Testis (tissue), 3 donors: ENCODE measurements around the gene LOXL3. TPM values are rescaled to one million over a fixed set of nuclear protein-coding genes. Genes with fewer than 3 reads are reported as not detected.
A peak's percentile ranks its signal among the peaks of the same experiment; 100 is the strongest.

Experiments
- DNase-seq: peaks from one replicate; pipeline ENCODE4 v3.0.0-alpha.2; 2019
- H3K27ac ChIP-seq, 2 donors: fragments of 200-600 bp; sonication (generic); one replicate each; pipeline ENCODE4 v1.5.1; 2019
- H3K27me3 ChIP-seq: fragments of 200-600 bp; sonication (generic); one replicate; pipeline ENCODE4 v1.5.1; 2019
- H3K36me3 ChIP-seq: fragments of 200-600 bp; sonication (generic); one replicate; pipeline ENCODE4 v1.5.1; 2017; ENCODE audit warnings: low read depth; ENCODE audit errors: missing control alignments
- H3K4me1 ChIP-seq: fragments of 200-600 bp; sonication (generic); one replicate; pipeline ENCODE4 v1.5.1; 2019
- H3K4me3 ChIP-seq, 2 donors: fragments of 200-600 bp; sonication (generic); one replicate each; pipeline ENCODE4 v1.5.1; 2017 to 2019
- H3K9me3 ChIP-seq: fragments of 200-600 bp; sonication (generic); one replicate; pipeline ENCODE4 v1.5.1; 2017
- POLR2A ChIP-seq: fragments of 450-650 bp; IDR thresholded peaks from one replicate; pipeline ENCODE4 v1.6.1; 2017; ENCODE audit warnings: antibody characterized with exemption, mild to moderate bottlenecking, moderate library complexity
- WGBS, 2 donors: methylation state at CpG; one replicate each; pipeline ENCODE4 v1.1.5; 2018; 5-methylcytosine and 5-hydroxymethylcytosine counted together
- intact Hi-C: fragments of 100-400 bp; cut with DNase I; formaldehyde crosslinking; loops from one replicate; pipeline ENCODE4 v1.15.1; 2023; ENCODE audit warnings: low total_unique reads
- polyA plus RNA-seq: library from polyadenylated mRNA; stranded (reverse); fragments of 350-450 nt; fragmentation: Illumina TruSeq; extraction: RNeasy Lipid Tissue Mini Kit (QIAGEN cat#74804); gene quantifications from one replicate; pipeline ENCODE4 v1.2.3, GENCODE V29; 2014; ENCODE audit warnings: low read depth, low replicate concordance; ENCODE audit not compliant: insufficient read depth
- total RNA-seq, 2 donors: library from RNA; depleted of rRNA; stranded (reverse); fragments of >200 nt; gene quantifications; one replicate each; pipeline ENCODE4 v1.2.3, GENCODE V29; 2016
- TF ChIP-seq, protein P1 (sequence below), 3 experiments: fragments of 450-650 bp in 2 of 3; fragments of 200-600 bp in 1 of 3; sonication (generic) in 1 of 3; IDR thresholded peaks; one replicate each; pipeline ENCODE4 v1.5.1; 2016 to 2019; ENCODE audit warnings: antibody characterized with exemption in 3 of 3, mild to moderate bottlenecking in 2 of 3, moderate library complexity in 1 of 3

The LOXL3 gene
- total and polyA plus RNA-seq, 3 donors from 2014 or later = 10.5 to 15.2 (median 13.1) TPM

- WGBS, 2 donors = 15 to 25% methylated on average over 19 to 84 of the region's 85 CpGs
- TF ChIP-seq, protein P1, sequence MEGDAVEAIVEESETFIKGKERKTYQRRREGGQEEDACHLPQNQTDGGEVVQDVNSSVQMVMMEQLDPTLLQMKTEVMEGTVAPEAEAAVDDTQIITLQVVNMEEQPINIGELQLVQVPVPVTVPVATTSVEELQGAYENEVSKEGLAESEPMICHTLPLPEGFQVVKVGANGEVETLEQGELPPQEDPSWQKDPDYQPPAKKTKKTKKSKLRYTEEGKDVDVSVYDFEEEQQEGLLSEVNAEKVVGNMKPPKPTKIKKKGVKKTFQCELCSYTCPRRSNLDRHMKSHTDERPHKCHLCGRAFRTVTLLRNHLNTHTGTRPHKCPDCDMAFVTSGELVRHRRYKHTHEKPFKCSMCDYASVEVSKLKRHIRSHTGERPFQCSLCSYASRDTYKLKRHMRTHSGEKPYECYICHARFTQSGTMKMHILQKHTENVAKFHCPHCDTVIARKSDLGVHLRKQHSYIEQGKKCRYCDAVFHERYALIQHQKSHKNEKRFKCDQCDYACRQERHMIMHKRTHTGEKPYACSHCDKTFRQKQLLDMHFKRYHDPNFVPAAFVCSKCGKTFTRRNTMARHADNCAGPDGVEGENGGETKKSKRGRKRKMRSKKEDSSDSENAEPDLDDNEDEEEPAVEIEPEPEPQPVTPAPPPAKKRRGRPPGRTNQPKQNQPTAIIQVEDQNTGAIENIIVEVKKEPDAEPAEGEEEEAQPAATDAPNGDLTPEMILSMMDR (IDR thresholded peaks at IDR 0.05) = no peak
- TF ChIP-seq POLR2A = no peak
- peak overlapping the region; percentile 11 to 66 for H3K27ac ChIP-seq
- no peaks in the 10 kb centered on the region for H3K36me3 ChIP-seq
- peak; percentile 75 for DNase-seq
- H3K27me3 ChIP-seq = no peaks in the 10 kb centered on the region
- peak overlapping the region; percentile 49 to 64 for H3K4me3 ChIP-seq
- peaks cover 22% of the 10 kb centered on the region for H3K4me1 ChIP-seq
- H3K9me3 ChIP-seq = no peaks in the 10 kb centered on the region
- intact Hi-C loops = no loop called here
These were observed 4.6 kb downstream of the LOXL3 start for GRCh38 chr2:74548900-74549826.

- Histone ChIP-seq H3K27me3 (no peaks in the 10 kb centered on the region), H3K27ac (peak overlapping the region; percentile 11 to 66), H3K9me3 (no peaks in the 10 kb centered on the region), H3K4me3 (peak overlapping the region; percentile 49 to 64), H3K4me1 (peaks cover 20% of the 10 kb centered on the region), H3K36me3 (no peaks in the 10 kb centered on the region)
- TF ChIP-seq, protein P1 (IDR thresholded peaks at IDR 0.05) = no peak
- no peak for TF ChIP-seq POLR2A
- DNase-seq = no peak
- 14 to 32% methylated on average over 15 to 26 of the region's 26 CpGs for WGBS, 2 donors
- intact Hi-C loops = no loop called here
These were observed 5.3 kb downstream of the LOXL3 start for GRCh38 chr2:74548285-74548899.

DNA sequence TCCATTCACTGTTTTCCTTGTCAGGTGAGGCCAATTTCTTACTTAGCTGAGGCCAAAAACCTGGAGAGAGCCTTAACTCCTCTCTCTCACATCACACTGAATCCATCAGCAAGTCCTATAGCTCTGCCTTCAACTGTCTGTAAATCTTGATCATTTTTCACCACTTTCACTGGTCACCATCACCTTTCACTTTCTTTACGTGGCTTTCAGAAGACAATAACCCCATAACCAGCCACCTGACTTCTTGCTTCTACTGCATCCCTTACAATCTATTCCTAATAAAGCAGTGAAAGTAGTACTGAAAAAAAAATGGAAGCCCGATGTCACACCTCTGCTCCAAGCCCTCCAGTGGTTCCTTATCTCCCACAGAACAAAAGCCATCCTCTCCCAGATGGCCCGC lies 7.7 kb downstream of the LOXL3 start:
- H3K4me1 ChIP-seq = peaks cover 9% of the 10 kb centered on the region
- TF ChIP-seq POLR2A = no peak
- TF ChIP-seq, protein P1 (IDR thresholded peaks at IDR 0.05) = no peak
- intact Hi-C loops = no loop called here
- no peaks in the 10 kb centered on the region for H3K9me3 ChIP-seq
- DNase-seq = no peak
- H3K4me3 ChIP-seq = no peak overlapping the region
- H3K36me3 ChIP-seq = no peaks in the 10 kb centered on the region
- 91 to 93% methylated on average over 3 of the region's 3 CpGs for WGBS, 2 donors
- H3K27me3 ChIP-seq = no peaks in the 10 kb centered on the region
- no peak overlapping the region for H3K27ac ChIP-seq

GRCh38 chr2:74544634-74545033 lies 9.1 kb downstream of the LOXL3 start:
- intact Hi-C loops = no loop called here
- Histone ChIP-seq H3K4me3 (no peak overlapping the region), H3K9me3 (no peaks in the 10 kb centered on the region), H3K27me3 (no peaks in the 10 kb centered on the region), H3K4me1 (peaks cover 7% of the 10 kb centered on the region), H3K27ac (no peak overlapping the region), H3K36me3 (no peaks in the 10 kb centered on the region)
- no peak for DNase-seq
- TF ChIP-seq, protein P1 (IDR thresholded peaks at IDR 0.05) = no peak
- no peak for TF ChIP-seq POLR2A
- 88 to 92% methylated on average over 3 of the region's 3 CpGs for WGBS, 2 donors
